ENCODE results near the gene DDX10. TPM values are rescaled to one million over a fixed set of nuclear protein-coding genes. Genes with fewer than 3 reads are reported as not detected.

Gene DDX10
- total and polyA plus RNA-seq, 2 of the 8 experiments (the other 6 are each of a cell fraction or from before 2014, with no cell fraction given), result 49.2 to 52.2 TPM

DNA sequence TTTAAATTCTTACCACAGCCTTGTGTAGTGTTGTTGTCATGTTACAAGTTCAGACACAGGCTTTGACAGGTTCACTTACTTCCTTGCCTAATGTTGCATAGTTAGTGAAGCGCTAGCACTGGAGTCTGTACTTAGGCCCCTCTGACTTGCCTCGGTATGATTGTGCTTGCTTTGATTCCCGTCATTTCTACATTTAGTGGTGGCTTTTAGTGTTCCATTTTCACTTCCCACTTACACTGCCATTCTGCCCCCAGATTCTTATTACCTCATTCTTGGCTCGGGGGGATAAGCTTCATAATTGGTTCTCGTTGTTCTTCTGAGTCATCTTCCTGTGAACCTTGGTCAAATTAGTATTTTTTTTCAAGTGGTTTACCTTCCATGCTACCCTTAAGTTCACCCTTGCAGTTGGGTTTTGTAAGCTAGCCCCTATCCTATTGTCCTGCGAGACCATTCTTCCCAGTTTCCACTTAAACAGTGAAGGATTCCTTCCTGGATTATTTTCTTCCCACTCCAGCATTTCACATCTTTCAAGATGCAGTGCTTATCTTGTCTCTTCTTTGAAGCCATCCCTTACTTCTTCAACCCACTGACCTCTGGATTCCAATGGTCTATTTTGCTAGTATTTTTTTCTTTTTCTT is 68.7 kb downstream of the DDX10 start (continued):
- TF ChIP-seq, protein P1, sequence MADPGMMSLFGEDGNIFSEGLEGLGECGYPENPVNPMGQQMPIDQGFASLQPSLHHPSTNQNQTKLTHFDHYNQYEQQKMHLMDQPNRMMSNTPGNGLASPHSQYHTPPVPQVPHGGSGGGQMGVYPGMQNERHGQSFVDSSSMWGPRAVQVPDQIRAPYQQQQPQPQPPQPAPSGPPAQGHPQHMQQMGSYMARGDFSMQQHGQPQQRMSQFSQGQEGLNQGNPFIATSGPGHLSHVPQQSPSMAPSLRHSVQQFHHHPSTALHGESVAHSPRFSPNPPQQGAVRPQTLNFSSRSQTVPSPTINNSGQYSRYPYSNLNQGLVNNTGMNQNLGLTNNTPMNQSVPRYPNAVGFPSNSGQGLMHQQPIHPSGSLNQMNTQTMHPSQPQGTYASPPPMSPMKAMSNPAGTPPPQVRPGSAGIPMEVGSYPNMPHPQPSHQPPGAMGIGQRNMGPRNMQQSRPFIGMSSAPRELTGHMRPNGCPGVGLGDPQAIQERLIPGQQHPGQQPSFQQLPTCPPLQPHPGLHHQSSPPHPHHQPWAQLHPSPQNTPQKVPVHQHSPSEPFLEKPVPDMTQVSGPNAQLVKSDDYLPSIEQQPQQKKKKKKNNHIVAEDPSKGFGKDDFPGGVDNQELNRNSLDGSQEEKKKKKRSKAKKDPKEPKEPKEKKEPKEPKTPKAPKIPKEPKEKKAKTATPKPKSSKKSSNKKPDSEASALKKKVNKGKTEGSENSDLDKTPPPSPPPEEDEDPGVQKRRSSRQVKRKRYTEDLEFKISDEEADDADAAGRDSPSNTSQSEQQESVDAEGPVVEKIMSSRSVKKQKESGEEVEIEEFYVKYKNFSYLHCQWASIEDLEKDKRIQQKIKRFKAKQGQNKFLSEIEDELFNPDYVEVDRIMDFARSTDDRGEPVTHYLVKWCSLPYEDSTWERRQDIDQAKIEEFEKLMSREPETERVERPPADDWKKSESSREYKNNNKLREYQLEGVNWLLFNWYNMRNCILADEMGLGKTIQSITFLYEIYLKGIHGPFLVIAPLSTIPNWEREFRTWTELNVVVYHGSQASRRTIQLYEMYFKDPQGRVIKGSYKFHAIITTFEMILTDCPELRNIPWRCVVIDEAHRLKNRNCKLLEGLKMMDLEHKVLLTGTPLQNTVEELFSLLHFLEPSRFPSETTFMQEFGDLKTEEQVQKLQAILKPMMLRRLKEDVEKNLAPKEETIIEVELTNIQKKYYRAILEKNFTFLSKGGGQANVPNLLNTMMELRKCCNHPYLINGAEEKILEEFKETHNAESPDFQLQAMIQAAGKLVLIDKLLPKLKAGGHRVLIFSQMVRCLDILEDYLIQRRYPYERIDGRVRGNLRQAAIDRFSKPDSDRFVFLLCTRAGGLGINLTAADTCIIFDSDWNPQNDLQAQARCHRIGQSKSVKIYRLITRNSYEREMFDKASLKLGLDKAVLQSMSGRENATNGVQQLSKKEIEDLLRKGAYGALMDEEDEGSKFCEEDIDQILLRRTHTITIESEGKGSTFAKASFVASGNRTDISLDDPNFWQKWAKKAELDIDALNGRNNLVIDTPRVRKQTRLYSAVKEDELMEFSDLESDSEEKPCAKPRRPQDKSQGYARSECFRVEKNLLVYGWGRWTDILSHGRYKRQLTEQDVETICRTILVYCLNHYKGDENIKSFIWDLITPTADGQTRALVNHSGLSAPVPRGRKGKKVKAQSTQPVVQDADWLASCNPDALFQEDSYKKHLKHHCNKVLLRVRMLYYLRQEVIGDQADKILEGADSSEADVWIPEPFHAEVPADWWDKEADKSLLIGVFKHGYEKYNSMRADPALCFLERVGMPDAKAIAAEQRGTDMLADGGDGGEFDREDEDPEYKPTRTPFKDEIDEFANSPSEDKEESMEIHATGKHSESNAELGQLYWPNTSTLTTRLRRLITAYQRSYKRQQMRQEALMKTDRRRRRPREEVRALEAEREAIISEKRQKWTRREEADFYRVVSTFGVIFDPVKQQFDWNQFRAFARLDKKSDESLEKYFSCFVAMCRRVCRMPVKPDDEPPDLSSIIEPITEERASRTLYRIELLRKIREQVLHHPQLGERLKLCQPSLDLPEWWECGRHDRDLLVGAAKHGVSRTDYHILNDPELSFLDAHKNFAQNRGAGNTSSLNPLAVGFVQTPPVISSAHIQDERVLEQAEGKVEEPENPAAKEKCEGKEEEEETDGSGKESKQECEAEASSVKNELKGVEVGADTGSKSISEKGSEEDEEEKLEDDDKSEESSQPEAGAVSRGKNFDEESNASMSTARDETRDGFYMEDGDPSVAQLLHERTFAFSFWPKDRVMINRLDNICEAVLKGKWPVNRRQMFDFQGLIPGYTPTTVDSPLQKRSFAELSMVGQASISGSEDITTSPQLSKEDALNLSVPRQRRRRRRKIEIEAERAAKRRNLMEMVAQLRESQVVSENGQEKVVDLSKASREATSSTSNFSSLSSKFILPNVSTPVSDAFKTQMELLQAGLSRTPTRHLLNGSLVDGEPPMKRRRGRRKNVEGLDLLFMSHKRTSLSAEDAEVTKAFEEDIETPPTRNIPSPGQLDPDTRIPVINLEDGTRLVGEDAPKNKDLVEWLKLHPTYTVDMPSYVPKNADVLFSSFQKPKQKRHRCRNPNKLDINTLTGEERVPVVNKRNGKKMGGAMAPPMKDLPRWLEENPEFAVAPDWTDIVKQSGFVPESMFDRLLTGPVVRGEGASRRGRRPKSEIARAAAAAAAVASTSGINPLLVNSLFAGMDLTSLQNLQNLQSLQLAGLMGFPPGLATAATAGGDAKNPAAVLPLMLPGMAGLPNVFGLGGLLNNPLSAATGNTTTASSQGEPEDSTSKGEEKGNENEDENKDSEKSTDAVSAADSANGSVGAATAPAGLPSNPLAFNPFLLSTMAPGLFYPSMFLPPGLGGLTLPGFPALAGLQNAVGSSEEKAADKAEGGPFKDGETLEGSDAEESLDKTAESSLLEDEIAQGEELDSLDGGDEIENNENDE (IDR thresholded peaks at IDR 0.05; ENCODE audit: insufficient replicate concordance, low read length), result no peak
- TF ChIP-seq TEAD4 (IDR thresholded peaks at IDR 0.05; ENCODE audit: low read depth, low read length) (no peak), POLR2AphosphoS5 (IDR thresholded peaks at IDR 0.05; ENCODE audit: low read depth, low read length) (no peak), NRF1 (IDR thresholded peaks at IDR 0.05; ENCODE audit: low read depth, low read length) (no peak), NANOG (IDR thresholded peaks at IDR 0.05; ENCODE audit: insufficient read depth, low read depth, low read length, poor library complexity, severe bottlenecking) (no peak)
- TF ChIP-seq, protein P2, sequence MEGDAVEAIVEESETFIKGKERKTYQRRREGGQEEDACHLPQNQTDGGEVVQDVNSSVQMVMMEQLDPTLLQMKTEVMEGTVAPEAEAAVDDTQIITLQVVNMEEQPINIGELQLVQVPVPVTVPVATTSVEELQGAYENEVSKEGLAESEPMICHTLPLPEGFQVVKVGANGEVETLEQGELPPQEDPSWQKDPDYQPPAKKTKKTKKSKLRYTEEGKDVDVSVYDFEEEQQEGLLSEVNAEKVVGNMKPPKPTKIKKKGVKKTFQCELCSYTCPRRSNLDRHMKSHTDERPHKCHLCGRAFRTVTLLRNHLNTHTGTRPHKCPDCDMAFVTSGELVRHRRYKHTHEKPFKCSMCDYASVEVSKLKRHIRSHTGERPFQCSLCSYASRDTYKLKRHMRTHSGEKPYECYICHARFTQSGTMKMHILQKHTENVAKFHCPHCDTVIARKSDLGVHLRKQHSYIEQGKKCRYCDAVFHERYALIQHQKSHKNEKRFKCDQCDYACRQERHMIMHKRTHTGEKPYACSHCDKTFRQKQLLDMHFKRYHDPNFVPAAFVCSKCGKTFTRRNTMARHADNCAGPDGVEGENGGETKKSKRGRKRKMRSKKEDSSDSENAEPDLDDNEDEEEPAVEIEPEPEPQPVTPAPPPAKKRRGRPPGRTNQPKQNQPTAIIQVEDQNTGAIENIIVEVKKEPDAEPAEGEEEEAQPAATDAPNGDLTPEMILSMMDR (IDR thresholded peaks at IDR 0.05; ENCODE audit: control extremely low read depth in 1 of 3, insufficient read depth in 1 of 3, low read depth in 1 of 3, low read length in 3 of 3), result no peak

Measured in H1 (cell line).